K562 (cell line): ENCODE results near the gene FOXRED2. TPM values are rescaled to one million over a fixed set of nuclear protein-coding genes. Genes with fewer than 3 reads are reported as not detected.
A peak's percentile ranks its signal among the peaks of the same experiment; 100 is the strongest.

Experiments used
- ATAC-seq: fragments of 200-7000 bp; cut with Tn5 transposase; 3 replicates; pipeline ENCODE4 v1.9.1; 2020; ENCODE audit warnings: moderate library complexity
- BruUV-seq: library from RNA; stranded (reverse); fragments of 400-500 nt; replicated peaks from 2 replicates; lab custom pipeline; 2021; lab: Mats Ljungman, UMichigan
- CTCF ChIA-PET: fragments of 300-600 bp; formaldehyde crosslinking; extraction: SDS; loops from one replicate; lab custom pipeline; 2021; ENCODE audit warnings: low intra/inter-chr PET ratio; lab: Yijun Ruan, JAX
- POLR2A ChIA-PET: fragments of 300-600, 350-650 bp; sonication (Branson Sonifier 250); formaldehyde crosslinking; extraction: SDS; loops from one replicate; lab custom pipeline; 2021; ENCODE audit warnings: antibody characterized with exemption, inconsistent platforms; lab: Yijun Ruan, JAX
- DNase-seq, 4 experiments: peaks; one replicate each; pipeline versions ENCODE4 v3.0.0 to v3.0.0-alpha.2; 2011 to 2018; ENCODE audit warnings: low spot score in 3 of 4, mixed read lengths in 3 of 4; ENCODE audit errors: extremely low read depth in 1 of 4
- FAIRE-seq: peaks from 2 replicates; lab custom pipeline; 2011; peaks lifted over from hg19 to GRCh38; lab: Jason Lieb, UNC
- H2AFZ ChIP-seq: 2 replicates; pipeline ENCODE4 v1.6.0; 2011; ENCODE audit warnings: low read depth, low read length, control low read depth, inconsistent platforms
- H3K27ac ChIP-seq: fragments of 200-600 bp; 3 replicates; pipeline ENCODE4 v1.8.0; 2011; ENCODE audit warnings: low read depth, mild to moderate bottlenecking, control low read depth, inconsistent platforms, low read length, moderate library complexity, mixed read lengths; ENCODE audit errors: extremely low read depth
- H3K27me3 ChIP-seq, 2 experiments: fragments of 300-600 bp in 1 of 2; 2 replicates in 1 of 2; 3 replicates in 1 of 2; pipeline versions ENCODE4 v1.6.0 to v1.8.0; 2011; ENCODE audit warnings: inconsistent platforms in 2 of 2, low read length in 2 of 2, mild to moderate bottlenecking in 1 of 2, mixed read lengths in 1 of 2, moderate library complexity in 1 of 2; ENCODE audit not compliant: control insufficient read depth in 2 of 2, insufficient read depth in 2 of 2
- H3K36me3 ChIP-seq: fragments of 300-600 bp; 3 replicates; pipeline ENCODE4 v1.8.0; 2011; ENCODE audit warnings: mild to moderate bottlenecking, low read length, inconsistent platforms; ENCODE audit not compliant: control insufficient read depth, insufficient read depth
- H3K4me1 ChIP-seq, 2 experiments: fragments of 200-600 bp in 1 of 2; replicated peaks in 1 of 2; 2 replicates in 1 of 2; 3 replicates in 1 of 2; pipeline versions ENCODE4 v1.5.1 to v1.8.0; 2011; ENCODE audit warnings: inconsistent platforms in 2 of 2, low read length in 2 of 2, mild to moderate bottlenecking in 1 of 2, mixed read lengths in 1 of 2, moderate library complexity in 1 of 2; ENCODE audit not compliant: control insufficient read depth in 2 of 2, insufficient read depth in 2 of 2
- H3K4me2 ChIP-seq: 2 replicates; pipeline ENCODE4 v1.6.1; 2011; ENCODE audit warnings: low read length, control low read depth, inconsistent platforms, mixed read lengths; ENCODE audit not compliant: insufficient read depth
- H3K4me3 ChIP-seq: fragments of 200-600 bp; sonication (generic), shearing (Covaris generic); 2 replicates; pipeline ENCODE4 v1.5.1; 2016; ENCODE audit warnings: control low read depth, inconsistent platforms
- H3K79me2 ChIP-seq: fragments of 200-600 bp; 3 replicates; pipeline ENCODE4 v1.8.0; 2011; ENCODE audit warnings: low read length, inconsistent platforms; ENCODE audit not compliant: control insufficient read depth, insufficient read depth
- H3K9ac ChIP-seq, 2 experiments: 2 replicates each; pipeline versions ENCODE4 v1.6.0 to v1.6.1; 2011; ENCODE audit warnings: low read depth in 2 of 2, low read length in 2 of 2, control low read depth in 1 of 2, inconsistent platforms in 1 of 2, mild to moderate bottlenecking in 1 of 2, mixed read lengths in 1 of 2; ENCODE audit not compliant: insufficient read depth in 1 of 2
- H3K9me1 ChIP-seq: one replicate; pipeline ENCODE4 v1.6.0; 2011; ENCODE audit warnings: inconsistent platforms, mild to moderate bottlenecking, low read length, moderate library complexity; ENCODE audit not compliant: control insufficient read depth, insufficient read depth
- H3K9me3 ChIP-seq: replicated peaks from 2 replicates; pipeline ENCODE4 v1.5.1; 2011; ENCODE audit warnings: low read depth, low read length, inconsistent platforms; ENCODE audit not compliant: control insufficient read depth, insufficient read depth
- H4K20me1 ChIP-seq: replicated peaks from 2 replicates; pipeline ENCODE4 v1.6.1; 2011; ENCODE audit warnings: low read length, inconsistent platforms, mixed read lengths; ENCODE audit not compliant: control insufficient read depth, insufficient read depth
- CTCFL ChIP-seq: IDR thresholded peaks from 2 replicates; pipeline ENCODE4 v1.6.1; 2011; ENCODE audit warnings: borderline replicate concordance, low read depth, mild to moderate bottlenecking, moderate library complexity, low read length; ENCODE audit not compliant: insufficient read depth, poor library complexity, severe bottlenecking
- KDM1A ChIP-seq, 2 experiments: fragments of 450-650 bp; IDR thresholded peaks; 2 replicates each; pipeline ENCODE4 v1.6.1; 2016; ENCODE audit warnings: mild to moderate bottlenecking in 2 of 2
- MBD2 ChIP-seq: sonication (generic); IDR thresholded peaks from 2 replicates; pipeline ENCODE4 v1.6.1; 2016; ENCODE audit warnings: low read depth, borderline replicate concordance
- ZNF592 ChIP-seq: fragments of 450-650 bp; IDR thresholded peaks from 2 replicates; pipeline ENCODE4 v1.6.1; 2017; ENCODE audit warnings: antibody characterized with exemption, mild to moderate bottlenecking
- WGBS: fragments of 100-300 bp; shearing (Covaris generic); methylation state at CpG from one replicate; pipeline ENCODE4 v1.1.6; 2016; ENCODE audit warnings: low coverage, mixed read lengths; ENCODE audit not compliant: insufficient coverage; ENCODE audit errors: missing lambda C conversion rate; 5-methylcytosine and 5-hydroxymethylcytosine counted together
- in situ Hi-C: fragments of 300-500 bp; cut with MboI; formaldehyde crosslinking; loops from 4 replicates; pipeline ENCODE4 v1.15.0; 2018; ENCODE audit warnings: inconsistent platforms, mixed read lengths
- intact Hi-C: fragments of 100-400 bp; cut with micrococcal nuclease; formaldehyde crosslinking; loops from 2 replicates; pipeline ENCODE4 v1.14.2; 2022
- polyA plus RNA-seq, 8 experiments: library from polyadenylated mRNA; depleted of rRNA in 4 of 8; stranded (reverse) in 5 of 8; unstranded in 3 of 8; fragments of >200 nt; fragmentation: Nextera tagmentation in 2 of 8; fragmentation: Illumina TruSeq in 1 of 8; extraction: Ambion mirVana in 2 of 8; extraction: Trizol in 1 of 8; gene quantifications; 2 replicates each; pipeline versions ENCODE4 v1.2.1 to v1.2.3, GENCODE V29; 2011 to 2014; ENCODE audit warnings: inconsistent platforms in 1 of 8, missing spikeins in 1 of 8
- total RNA-seq, 7 experiments: library from RNA; depleted of rRNA in 6 of 7; stranded (reverse); fragments of >200 nt in 6 of 7; fragmentation: Illumina TruSeq in 2 of 7; extraction: Trizol in 2 of 7; gene quantifications; 2 replicates each; pipeline versions ENCODE4 v1.2.1 to v1.2.3, GENCODE V29; 2011 to 2021; ENCODE audit warnings: low replicate concordance in 1 of 7

FOXRED2 gene
- total and polyA plus RNA-seq, 9 of the 15 experiments (the other 6 are each of a cell fraction or from before 2014, with no cell fraction given), result 2.8 to 48.4 (median 7.8) TPM

- no peak for DNase-seq
- BruUV-seq, result no TSS peak
- in situ Hi-C loops, result no loop called here
- intact Hi-C loops, result loop anchor here (10.0 kb wide), 1 partner anchor 69 kb away; the partner anchor contains the start of gene MYH9
- Histone ChIP-seq H3K4me1 (peaks cover 27 to 39% of the 10 kb centered on the region in 2 experiments), H3K27ac (0 out of 3 replicates have a peak overlapping the region, but pooled peaks have one; percentile 2), H4K20me1 (no peaks in the 10 kb centered on the region), H3K36me3 (no peaks in the 10 kb centered on the region), H3K9me3 (no peaks in the 10 kb centered on the region), H3K27me3 (no peaks in the 10 kb centered on the region), H3K9me1 (no peaks in the 10 kb centered on the region), H3K4me3 (no peak overlapping the region), H2AFZ (no peak overlapping the region), H3K79me2 (no peaks in the 10 kb centered on the region), H3K4me2 (peak overlapping the region; percentile 16; the same call in 1 of the 2 replicates), H3K9ac (peak overlapping the region; percentile 68 to 92; a peak in 1 of 4 replicates)
- WGBS, result 97% methylated on average over 15 of the region's 16 CpGs
- no peak for ATAC-seq
- TF ChIP-seq KDM1A (IDR thresholded peaks at IDR 0.05) (no peak), MBD2 (no peak), ZNF592 (no peak), CTCFL (no peak)
- CTCF ChIA-PET, result no interaction called here
- FAIRE-seq, result no peak
- POLR2A ChIA-PET, result interaction anchor here (0.7 to 1.1 kb wide), 2 partner anchors 12 to 310 kb away, joined by 3 to 4 read pairs; no protein-coding TSS in a partner anchor
Measured at GRCh38 chr22:36453855-36454378, 52.9 kb downstream of the FOXRED2 start.
